K562 (cell line): Measurements from ENCODE around the gene WNT8A. TPM values are rescaled to one million over a fixed set of nuclear protein-coding genes. Genes with fewer than 3 reads are reported as not detected.

Experiments
- ATAC-seq: fragments of 200-7000 bp; cut with Tn5 transposase; 3 replicates; pipeline ENCODE4 v1.9.1; 2020; ENCODE audit warnings: moderate library complexity
- BruUV-seq: library from RNA; stranded (reverse); fragments of 400-500 nt; replicated peaks from 2 replicates; lab custom pipeline; 2021; lab: Mats Ljungman, UMichigan
- CTCF ChIA-PET: fragments of 300-600 bp; formaldehyde crosslinking; extraction: SDS; loops from one replicate; lab custom pipeline; 2021; ENCODE audit warnings: low intra/inter-chr PET ratio; lab: Yijun Ruan, JAX
- POLR2A ChIA-PET: fragments of 300-600, 350-650 bp; sonication (Branson Sonifier 250); formaldehyde crosslinking; extraction: SDS; loops from one replicate; lab custom pipeline; 2021; ENCODE audit warnings: antibody characterized with exemption, inconsistent platforms; lab: Yijun Ruan, JAX
- DNase-seq, 4 experiments: peaks; one replicate each; pipeline versions ENCODE4 v3.0.0 to v3.0.0-alpha.2; 2011 to 2018; ENCODE audit warnings: low spot score in 3 of 4, mixed read lengths in 3 of 4; ENCODE audit errors: extremely low read depth in 1 of 4
- FAIRE-seq: peaks from 2 replicates; lab custom pipeline; 2011; peaks lifted over from hg19 to GRCh38; lab: Jason Lieb, UNC
- H2AFZ ChIP-seq: 2 replicates; pipeline ENCODE4 v1.6.0; 2011; ENCODE audit warnings: low read depth, low read length, control low read depth, inconsistent platforms
- H3K27ac ChIP-seq: fragments of 200-600 bp; 3 replicates; pipeline ENCODE4 v1.8.0; 2011; ENCODE audit warnings: low read depth, mild to moderate bottlenecking, control low read depth, inconsistent platforms, low read length, moderate library complexity, mixed read lengths; ENCODE audit errors: extremely low read depth
- H3K27me3 ChIP-seq, 2 experiments: fragments of 300-600 bp in 1 of 2; 2 replicates in 1 of 2; 3 replicates in 1 of 2; pipeline versions ENCODE4 v1.6.0 to v1.8.0; 2011; ENCODE audit warnings: inconsistent platforms in 2 of 2, low read length in 2 of 2, mild to moderate bottlenecking in 1 of 2, mixed read lengths in 1 of 2, moderate library complexity in 1 of 2; ENCODE audit not compliant: control insufficient read depth in 2 of 2, insufficient read depth in 2 of 2
- H3K36me3 ChIP-seq: fragments of 300-600 bp; 3 replicates; pipeline ENCODE4 v1.8.0; 2011; ENCODE audit warnings: mild to moderate bottlenecking, low read length, inconsistent platforms; ENCODE audit not compliant: control insufficient read depth, insufficient read depth
- H3K4me1 ChIP-seq, 2 experiments: fragments of 200-600 bp in 1 of 2; replicated peaks in 1 of 2; 2 replicates in 1 of 2; 3 replicates in 1 of 2; pipeline versions ENCODE4 v1.5.1 to v1.8.0; 2011; ENCODE audit warnings: inconsistent platforms in 2 of 2, low read length in 2 of 2, mild to moderate bottlenecking in 1 of 2, mixed read lengths in 1 of 2, moderate library complexity in 1 of 2; ENCODE audit not compliant: control insufficient read depth in 2 of 2, insufficient read depth in 2 of 2
- H3K4me2 ChIP-seq: 2 replicates; pipeline ENCODE4 v1.6.1; 2011; ENCODE audit warnings: low read length, control low read depth, inconsistent platforms, mixed read lengths; ENCODE audit not compliant: insufficient read depth
- H3K4me3 ChIP-seq: fragments of 200-600 bp; sonication (generic), shearing (Covaris generic); 2 replicates; pipeline ENCODE4 v1.5.1; 2016; ENCODE audit warnings: control low read depth, inconsistent platforms
- H3K79me2 ChIP-seq: fragments of 200-600 bp; 3 replicates; pipeline ENCODE4 v1.8.0; 2011; ENCODE audit warnings: low read length, inconsistent platforms; ENCODE audit not compliant: control insufficient read depth, insufficient read depth
- H3K9ac ChIP-seq, 2 experiments: 2 replicates each; pipeline versions ENCODE4 v1.6.0 to v1.6.1; 2011; ENCODE audit warnings: low read depth in 2 of 2, low read length in 2 of 2, control low read depth in 1 of 2, inconsistent platforms in 1 of 2, mild to moderate bottlenecking in 1 of 2, mixed read lengths in 1 of 2; ENCODE audit not compliant: insufficient read depth in 1 of 2
- H3K9me1 ChIP-seq: one replicate; pipeline ENCODE4 v1.6.0; 2011; ENCODE audit warnings: inconsistent platforms, mild to moderate bottlenecking, low read length, moderate library complexity; ENCODE audit not compliant: control insufficient read depth, insufficient read depth
- H3K9me3 ChIP-seq: replicated peaks from 2 replicates; pipeline ENCODE4 v1.5.1; 2011; ENCODE audit warnings: low read depth, low read length, inconsistent platforms; ENCODE audit not compliant: control insufficient read depth, insufficient read depth
- H4K20me1 ChIP-seq: replicated peaks from 2 replicates; pipeline ENCODE4 v1.6.1; 2011; ENCODE audit warnings: low read length, inconsistent platforms, mixed read lengths; ENCODE audit not compliant: control insufficient read depth, insufficient read depth
- PRMT5 ChIP-seq: sonication (generic); formaldehyde crosslinking; IDR thresholded peaks from 2 replicates; pipeline ENCODE4 v1.5.0; 2020; ENCODE audit warnings: missing genetic modification reagents
- RFX7 ChIP-seq: fragments of 250-450 bp; sonication (Bioruptor Pico); IDR thresholded peaks from 2 replicates; pipeline ENCODE4 v1.5.1; 2021; ENCODE audit warnings: mild to moderate bottlenecking
- ZFP36 ChIP-seq: fragments of 150-350 bp; IDR thresholded peaks from 2 replicates; pipeline ENCODE4 v1.6.1; 2018; ENCODE audit warnings: low read length, low read depth; ENCODE audit not compliant: partially characterized antibody
- ZNF280A ChIP-seq: fragments of 450-650 bp; IDR thresholded peaks from 2 replicates; pipeline ENCODE4 v1.6.1; 2018; ENCODE audit warnings: mild to moderate bottlenecking, low read depth; ENCODE audit not compliant: partially characterized antibody
- ZNF324 ChIP-seq: fragments of 250-450 bp; sonication (Bioruptor Pico); IDR thresholded peaks from 2 replicates; pipeline ENCODE4 v1.4.0; 2020; ENCODE audit warnings: mild to moderate bottlenecking
- ZNF780A ChIP-seq: fragments of 250-450 bp; sonication (Bioruptor Pico); IDR thresholded peaks from 2 replicates; pipeline ENCODE4 v1.5.0; 2021; ENCODE audit warnings: mild to moderate bottlenecking
- WGBS: fragments of 100-300 bp; shearing (Covaris generic); methylation state at CpG from one replicate; pipeline ENCODE4 v1.1.6; 2016; ENCODE audit warnings: low coverage, mixed read lengths; ENCODE audit not compliant: insufficient coverage; ENCODE audit errors: missing lambda C conversion rate; 5-methylcytosine and 5-hydroxymethylcytosine counted together
- in situ Hi-C: fragments of 300-500 bp; cut with MboI; formaldehyde crosslinking; loops from 4 replicates; pipeline ENCODE4 v1.15.0; 2018; ENCODE audit warnings: inconsistent platforms, mixed read lengths
- intact Hi-C: fragments of 100-400 bp; cut with micrococcal nuclease; formaldehyde crosslinking; loops from 2 replicates; pipeline ENCODE4 v1.14.2; 2022
- polyA plus RNA-seq, 8 experiments: library from polyadenylated mRNA; depleted of rRNA in 4 of 8; stranded (reverse) in 5 of 8; unstranded in 3 of 8; fragments of >200 nt; fragmentation: Nextera tagmentation in 2 of 8; fragmentation: Illumina TruSeq in 1 of 8; extraction: Ambion mirVana in 2 of 8; extraction: Trizol in 1 of 8; gene quantifications; 2 replicates each; pipeline versions ENCODE4 v1.2.1 to v1.2.3, GENCODE V29; 2011 to 2014; ENCODE audit warnings: inconsistent platforms in 1 of 8, missing spikeins in 1 of 8
- total RNA-seq, 7 experiments: library from RNA; depleted of rRNA in 6 of 7; stranded (reverse); fragments of >200 nt in 6 of 7; fragmentation: Illumina TruSeq in 2 of 7; extraction: Trizol in 2 of 7; gene quantifications; 2 replicates each; pipeline versions ENCODE4 v1.2.1 to v1.2.3, GENCODE V29; 2011 to 2021; ENCODE audit warnings: low replicate concordance in 1 of 7
- TF ChIP-seq, protein P1 (sequence below): fragments of 450-650 bp; IDR thresholded peaks from 2 replicates; pipeline ENCODE4 v1.6.1; 2016; ENCODE audit warnings: mild to moderate bottlenecking, moderate library complexity
- TF ChIP-seq, protein P2 (sequence below): IDR thresholded peaks from 3 replicates; pipeline ENCODE4 v1.6.1; 2011; ENCODE audit warnings: borderline replicate concordance, mild to moderate bottlenecking; ENCODE audit not compliant: insufficient read length, insufficient read depth

WNT8A gene
- total and polyA plus RNA-seq, 9 of the 15 experiments (the other 6 are each of a cell fraction or from before 2014, with no cell fraction given), result not detected

DNA sequence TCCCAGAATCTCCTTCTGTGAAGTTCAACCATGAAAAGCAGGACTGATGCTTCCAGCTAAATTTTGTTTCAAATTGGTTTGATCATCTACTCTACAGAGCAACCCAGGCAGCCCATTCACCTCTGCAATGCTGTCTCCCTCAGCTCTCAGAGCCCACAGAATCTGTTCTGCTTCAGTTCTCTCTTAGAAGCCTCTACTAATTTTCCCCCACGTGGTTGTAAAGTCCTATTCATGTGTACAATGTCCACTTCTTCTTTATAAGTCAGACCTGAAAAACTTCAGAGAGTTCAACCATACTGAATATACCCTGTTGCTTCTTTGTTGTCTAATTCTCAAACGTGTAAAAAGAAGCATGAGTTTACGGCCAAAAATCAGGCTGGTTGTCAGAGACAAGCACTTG is 29.6 kb upstream of the WNT8A start:
- in situ Hi-C loops (no loop called here), intact Hi-C loops (no loop called here)
- peaks cover 2 to 11% of the 10 kb centered on the region in 2 experiments; a peak in 4 of 5 replicates for H3K4me1 ChIP-seq
- BruUV-seq, result no TSS peak
- no peaks in the 10 kb centered on the region for H4K20me1 ChIP-seq
- H3K4me3 ChIP-seq, result no peak overlapping the region
- H3K9me3 ChIP-seq, result no peaks in the 10 kb centered on the region
- H2AFZ ChIP-seq, result peak overlapping the region; percentile 83
- no peaks in the 10 kb centered on the region for H3K9me1 ChIP-seq
- ATAC-seq, result no peak
- H3K79me2 ChIP-seq, result no peaks in the 10 kb centered on the region
- H3K4me2 ChIP-seq, result 0 out of 2 replicates have a peak overlapping the region, but pooled peaks have one; percentile 64
- no peak overlapping the region for H3K27ac ChIP-seq
- H3K36me3 ChIP-seq, result no peaks in the 10 kb centered on the region
- CTCF ChIA-PET, result no interaction called here
- H3K27me3 ChIP-seq, result no peaks in the 10 kb centered on the region
- POLR2A ChIA-PET, result no interaction called here
- 23% methylated on average over 3 of the region's 3 CpGs for WGBS
- TF ChIP-seq PRMT5 (CRISPR knock-in tag), result no peak
- no peak for TF ChIP-seq ZFP36
- TF ChIP-seq, protein P1, sequence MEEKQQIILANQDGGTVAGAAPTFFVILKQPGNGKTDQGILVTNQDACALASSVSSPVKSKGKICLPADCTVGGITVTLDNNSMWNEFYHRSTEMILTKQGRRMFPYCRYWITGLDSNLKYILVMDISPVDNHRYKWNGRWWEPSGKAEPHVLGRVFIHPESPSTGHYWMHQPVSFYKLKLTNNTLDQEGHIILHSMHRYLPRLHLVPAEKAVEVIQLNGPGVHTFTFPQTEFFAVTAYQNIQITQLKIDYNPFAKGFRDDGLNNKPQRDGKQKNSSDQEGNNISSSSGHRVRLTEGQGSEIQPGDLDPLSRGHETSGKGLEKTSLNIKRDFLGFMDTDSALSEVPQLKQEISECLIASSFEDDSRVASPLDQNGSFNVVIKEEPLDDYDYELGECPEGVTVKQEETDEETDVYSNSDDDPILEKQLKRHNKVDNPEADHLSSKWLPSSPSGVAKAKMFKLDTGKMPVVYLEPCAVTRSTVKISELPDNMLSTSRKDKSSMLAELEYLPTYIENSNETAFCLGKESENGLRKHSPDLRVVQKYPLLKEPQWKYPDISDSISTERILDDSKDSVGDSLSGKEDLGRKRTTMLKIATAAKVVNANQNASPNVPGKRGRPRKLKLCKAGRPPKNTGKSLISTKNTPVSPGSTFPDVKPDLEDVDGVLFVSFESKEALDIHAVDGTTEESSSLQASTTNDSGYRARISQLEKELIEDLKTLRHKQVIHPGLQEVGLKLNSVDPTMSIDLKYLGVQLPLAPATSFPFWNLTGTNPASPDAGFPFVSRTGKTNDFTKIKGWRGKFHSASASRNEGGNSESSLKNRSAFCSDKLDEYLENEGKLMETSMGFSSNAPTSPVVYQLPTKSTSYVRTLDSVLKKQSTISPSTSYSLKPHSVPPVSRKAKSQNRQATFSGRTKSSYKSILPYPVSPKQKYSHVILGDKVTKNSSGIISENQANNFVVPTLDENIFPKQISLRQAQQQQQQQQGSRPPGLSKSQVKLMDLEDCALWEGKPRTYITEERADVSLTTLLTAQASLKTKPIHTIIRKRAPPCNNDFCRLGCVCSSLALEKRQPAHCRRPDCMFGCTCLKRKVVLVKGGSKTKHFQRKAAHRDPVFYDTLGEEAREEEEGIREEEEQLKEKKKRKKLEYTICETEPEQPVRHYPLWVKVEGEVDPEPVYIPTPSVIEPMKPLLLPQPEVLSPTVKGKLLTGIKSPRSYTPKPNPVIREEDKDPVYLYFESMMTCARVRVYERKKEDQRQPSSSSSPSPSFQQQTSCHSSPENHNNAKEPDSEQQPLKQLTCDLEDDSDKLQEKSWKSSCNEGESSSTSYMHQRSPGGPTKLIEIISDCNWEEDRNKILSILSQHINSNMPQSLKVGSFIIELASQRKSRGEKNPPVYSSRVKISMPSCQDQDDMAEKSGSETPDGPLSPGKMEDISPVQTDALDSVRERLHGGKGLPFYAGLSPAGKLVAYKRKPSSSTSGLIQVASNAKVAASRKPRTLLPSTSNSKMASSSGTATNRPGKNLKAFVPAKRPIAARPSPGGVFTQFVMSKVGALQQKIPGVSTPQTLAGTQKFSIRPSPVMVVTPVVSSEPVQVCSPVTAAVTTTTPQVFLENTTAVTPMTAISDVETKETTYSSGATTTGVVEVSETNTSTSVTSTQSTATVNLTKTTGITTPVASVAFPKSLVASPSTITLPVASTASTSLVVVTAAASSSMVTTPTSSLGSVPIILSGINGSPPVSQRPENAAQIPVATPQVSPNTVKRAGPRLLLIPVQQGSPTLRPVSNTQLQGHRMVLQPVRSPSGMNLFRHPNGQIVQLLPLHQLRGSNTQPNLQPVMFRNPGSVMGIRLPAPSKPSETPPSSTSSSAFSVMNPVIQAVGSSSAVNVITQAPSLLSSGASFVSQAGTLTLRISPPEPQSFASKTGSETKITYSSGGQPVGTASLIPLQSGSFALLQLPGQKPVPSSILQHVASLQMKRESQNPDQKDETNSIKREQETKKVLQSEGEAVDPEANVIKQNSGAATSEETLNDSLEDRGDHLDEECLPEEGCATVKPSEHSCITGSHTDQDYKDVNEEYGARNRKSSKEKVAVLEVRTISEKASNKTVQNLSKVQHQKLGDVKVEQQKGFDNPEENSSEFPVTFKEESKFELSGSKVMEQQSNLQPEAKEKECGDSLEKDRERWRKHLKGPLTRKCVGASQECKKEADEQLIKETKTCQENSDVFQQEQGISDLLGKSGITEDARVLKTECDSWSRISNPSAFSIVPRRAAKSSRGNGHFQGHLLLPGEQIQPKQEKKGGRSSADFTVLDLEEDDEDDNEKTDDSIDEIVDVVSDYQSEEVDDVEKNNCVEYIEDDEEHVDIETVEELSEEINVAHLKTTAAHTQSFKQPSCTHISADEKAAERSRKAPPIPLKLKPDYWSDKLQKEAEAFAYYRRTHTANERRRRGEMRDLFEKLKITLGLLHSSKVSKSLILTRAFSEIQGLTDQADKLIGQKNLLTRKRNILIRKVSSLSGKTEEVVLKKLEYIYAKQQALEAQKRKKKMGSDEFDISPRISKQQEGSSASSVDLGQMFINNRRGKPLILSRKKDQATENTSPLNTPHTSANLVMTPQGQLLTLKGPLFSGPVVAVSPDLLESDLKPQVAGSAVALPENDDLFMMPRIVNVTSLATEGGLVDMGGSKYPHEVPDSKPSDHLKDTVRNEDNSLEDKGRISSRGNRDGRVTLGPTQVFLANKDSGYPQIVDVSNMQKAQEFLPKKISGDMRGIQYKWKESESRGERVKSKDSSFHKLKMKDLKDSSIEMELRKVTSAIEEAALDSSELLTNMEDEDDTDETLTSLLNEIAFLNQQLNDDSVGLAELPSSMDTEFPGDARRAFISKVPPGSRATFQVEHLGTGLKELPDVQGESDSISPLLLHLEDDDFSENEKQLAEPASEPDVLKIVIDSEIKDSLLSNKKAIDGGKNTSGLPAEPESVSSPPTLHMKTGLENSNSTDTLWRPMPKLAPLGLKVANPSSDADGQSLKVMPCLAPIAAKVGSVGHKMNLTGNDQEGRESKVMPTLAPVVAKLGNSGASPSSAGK, result no peak
- TF ChIP-seq ZNF324 (CRISPR knock-in tag), result no peak
- no peak for TF ChIP-seq RFX7
- no peak for TF ChIP-seq ZNF280A
- TF ChIP-seq, protein P2, sequence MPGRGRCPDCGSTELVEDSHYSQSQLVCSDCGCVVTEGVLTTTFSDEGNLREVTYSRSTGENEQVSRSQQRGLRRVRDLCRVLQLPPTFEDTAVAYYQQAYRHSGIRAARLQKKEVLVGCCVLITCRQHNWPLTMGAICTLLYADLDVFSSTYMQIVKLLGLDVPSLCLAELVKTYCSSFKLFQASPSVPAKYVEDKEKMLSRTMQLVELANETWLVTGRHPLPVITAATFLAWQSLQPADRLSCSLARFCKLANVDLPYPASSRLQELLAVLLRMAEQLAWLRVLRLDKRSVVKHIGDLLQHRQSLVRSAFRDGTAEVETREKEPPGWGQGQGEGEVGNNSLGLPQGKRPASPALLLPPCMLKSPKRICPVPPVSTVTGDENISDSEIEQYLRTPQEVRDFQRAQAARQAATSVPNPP, result no peak
- no peak for TF ChIP-seq ZNF780A (CRISPR knock-in tag)
- TF ChIP-seq, all 486 proteins: peak for 0
- H3K9ac ChIP-seq, result no peak overlapping the region
- DNase-seq (no peak), FAIRE-seq (no peak)
